Measurements from ENCODE around the gene CTTNBP2NL.

Gene CTTNBP2NL, protein sequence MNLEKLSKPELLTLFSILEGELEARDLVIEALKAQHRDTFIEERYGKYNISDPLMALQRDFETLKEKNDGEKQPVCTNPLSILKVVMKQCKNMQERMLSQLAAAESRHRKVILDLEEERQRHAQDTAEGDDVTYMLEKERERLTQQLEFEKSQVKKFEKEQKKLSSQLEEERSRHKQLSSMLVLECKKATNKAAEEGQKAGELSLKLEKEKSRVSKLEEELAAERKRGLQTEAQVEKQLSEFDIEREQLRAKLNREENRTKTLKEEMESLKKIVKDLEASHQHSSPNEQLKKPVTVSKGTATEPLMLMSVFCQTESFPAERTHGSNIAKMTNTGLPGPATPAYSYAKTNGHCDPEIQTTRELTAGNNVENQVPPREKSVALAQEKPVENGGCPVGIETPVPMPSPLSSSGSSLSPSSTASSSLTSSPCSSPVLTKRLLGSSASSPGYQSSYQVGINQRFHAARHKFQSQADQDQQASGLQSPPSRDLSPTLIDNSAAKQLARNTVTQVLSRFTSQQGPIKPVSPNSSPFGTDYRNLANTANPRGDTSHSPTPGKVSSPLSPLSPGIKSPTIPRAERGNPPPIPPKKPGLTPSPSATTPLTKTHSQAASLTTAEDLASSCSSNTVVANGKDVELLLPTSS

DNA sequence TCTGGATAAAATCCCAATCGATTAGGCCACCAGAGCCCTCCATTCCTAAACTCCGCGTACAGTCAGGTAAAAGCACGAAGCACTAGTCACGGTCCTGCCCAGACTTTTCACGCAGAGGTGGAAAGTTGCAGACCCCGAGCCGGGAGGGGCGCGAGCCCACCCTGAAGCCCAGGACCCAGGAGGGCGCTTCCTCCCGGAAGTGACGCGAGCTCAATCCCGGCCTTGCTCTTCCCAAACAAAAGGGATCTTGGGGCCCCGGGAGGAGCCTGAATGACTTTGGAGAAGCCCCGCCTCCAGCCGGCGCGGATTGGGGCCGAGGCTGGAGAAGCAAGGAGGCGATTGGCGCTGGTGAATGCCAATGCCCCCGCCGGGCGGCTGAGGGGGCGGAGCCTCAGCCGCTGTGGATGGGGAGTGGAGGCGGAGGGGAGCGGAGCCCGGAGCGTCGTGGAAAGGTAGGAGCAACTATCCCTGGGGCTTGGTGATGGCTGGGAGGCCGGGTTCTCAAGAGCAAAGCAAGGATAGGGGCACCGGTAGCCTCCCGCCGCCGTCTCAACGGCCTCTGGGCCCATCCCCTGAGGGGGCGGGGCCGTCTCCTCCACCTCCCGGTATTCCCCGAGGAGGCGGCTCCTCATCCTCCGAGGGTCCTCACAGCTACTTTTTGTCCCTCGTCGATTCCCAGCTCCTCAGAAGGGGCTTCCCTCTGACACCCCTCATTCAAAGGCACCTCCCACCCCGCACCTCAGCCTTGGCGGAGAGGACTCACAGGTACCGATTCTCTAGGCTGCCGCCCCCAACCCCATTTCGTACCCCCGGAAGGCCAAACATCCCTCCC lies at the start of gene CTTNBP2NL:
Gene CTTNBP2NL (plus strand): TSS at position 394 of the 832 bp plus-strand sequence. CDS start 19,952 bp downstream, outside the sequence.
- DNase-seq (ENCODE audit: low read depth) = peak; percentile 52

DNA sequence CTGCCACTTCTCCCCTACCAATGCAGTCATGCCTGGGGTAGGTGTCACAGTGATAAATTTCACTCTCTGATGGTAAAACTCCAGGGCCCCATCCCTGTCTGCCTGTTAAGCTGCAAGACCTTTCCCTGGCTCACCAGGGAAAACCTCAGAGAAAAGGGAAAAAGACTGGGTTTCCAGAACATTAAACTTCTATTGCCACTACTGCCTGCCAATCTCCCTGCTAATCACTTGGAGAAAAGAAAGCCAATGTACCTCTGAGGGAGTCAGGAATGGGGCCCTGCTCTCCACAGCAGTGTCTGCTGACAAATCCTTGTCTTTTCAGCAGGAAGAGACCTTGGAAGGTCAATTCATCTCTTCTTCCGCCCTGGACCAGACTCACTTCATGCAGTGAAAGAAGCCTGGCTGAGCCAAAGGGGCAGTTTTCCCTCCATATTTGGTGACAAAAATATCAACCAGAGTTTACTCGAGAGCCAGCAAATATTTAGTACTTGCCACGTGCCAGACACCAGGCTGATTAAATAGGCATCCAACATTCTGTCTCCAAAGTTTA lies 49.1 kb upstream of the CTTNBP2NL start:
- no peak for DNase-seq (ENCODE audit: low read depth)

DNA sequence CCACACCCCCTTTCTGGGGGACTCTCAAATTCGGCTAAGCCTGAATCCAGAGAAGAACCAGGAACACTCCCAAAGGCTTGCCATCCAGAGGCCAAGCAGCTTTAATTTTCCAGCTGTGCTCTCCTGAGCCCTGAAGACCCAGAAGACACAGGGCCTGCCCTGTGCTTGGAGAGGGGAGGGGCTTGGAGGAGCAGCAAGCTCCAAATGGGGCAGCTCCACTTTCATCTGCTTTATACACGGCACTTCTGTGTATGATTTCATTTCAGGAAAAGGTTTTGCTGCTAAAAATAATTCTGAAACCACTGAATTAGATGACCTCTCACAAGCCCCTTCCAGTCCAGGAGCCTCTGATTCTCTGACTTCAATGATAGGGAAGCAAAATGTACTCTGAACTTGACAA lies 39.2 kb upstream of the CTTNBP2NL start:
- DNase-seq (ENCODE audit: low read depth) = no peak

DNA sequence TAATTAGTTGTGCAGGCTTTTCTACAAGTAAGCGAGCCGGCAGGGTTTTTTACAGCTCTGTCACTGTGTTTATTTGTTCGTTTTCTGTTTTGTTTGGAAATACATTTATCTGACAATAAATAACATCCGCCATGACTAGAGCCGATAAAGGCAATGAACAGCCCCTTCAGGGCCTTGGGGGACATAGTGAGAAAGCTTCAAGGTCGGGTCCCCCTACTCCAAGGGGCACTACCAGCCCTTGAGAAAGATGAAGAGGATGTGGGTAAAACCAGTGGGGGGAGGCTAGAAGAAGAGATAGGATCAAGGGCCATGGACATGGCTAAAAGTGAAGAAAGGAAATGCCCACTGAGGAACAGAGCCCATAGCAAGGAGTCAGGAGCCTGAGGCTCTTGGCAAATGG lies 38.5 kb upstream of the CTTNBP2NL start:
- no peak for DNase-seq (ENCODE audit: low read depth)

DNA sequence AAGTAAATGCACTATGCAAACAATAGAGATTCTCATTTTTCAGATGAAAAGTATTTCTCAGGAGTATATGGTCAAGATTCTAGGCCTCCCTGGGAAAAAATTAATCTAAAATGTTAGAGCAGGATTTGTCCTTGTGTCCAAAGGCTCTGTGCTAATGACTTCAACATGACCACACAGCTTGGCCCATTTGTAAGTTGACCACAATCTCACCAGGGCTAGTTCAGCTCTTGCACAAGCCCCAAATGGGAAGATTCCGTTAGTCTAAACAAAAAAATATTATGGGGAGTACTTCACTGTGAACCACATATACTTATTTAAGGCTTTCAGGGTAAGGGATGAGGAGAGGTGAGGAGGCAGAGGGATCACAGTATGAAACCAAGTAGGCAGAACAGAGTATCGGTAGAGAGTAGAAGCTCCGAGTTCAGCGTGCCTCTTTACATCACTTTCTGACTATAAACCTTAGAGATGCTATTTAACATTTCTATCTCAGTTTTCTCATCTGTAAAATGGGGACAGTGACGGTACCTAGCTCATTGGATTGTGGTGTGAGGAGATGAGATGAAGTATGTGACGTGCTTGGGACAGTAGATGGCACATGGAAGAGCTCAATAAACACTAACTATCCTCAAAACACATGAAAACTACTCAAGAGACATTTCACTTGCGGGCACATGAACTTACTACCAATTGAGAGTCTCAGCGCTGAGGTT lies 37.8 kb upstream of the CTTNBP2NL start:
- no peak for DNase-seq (ENCODE audit: low read depth)

DNA sequence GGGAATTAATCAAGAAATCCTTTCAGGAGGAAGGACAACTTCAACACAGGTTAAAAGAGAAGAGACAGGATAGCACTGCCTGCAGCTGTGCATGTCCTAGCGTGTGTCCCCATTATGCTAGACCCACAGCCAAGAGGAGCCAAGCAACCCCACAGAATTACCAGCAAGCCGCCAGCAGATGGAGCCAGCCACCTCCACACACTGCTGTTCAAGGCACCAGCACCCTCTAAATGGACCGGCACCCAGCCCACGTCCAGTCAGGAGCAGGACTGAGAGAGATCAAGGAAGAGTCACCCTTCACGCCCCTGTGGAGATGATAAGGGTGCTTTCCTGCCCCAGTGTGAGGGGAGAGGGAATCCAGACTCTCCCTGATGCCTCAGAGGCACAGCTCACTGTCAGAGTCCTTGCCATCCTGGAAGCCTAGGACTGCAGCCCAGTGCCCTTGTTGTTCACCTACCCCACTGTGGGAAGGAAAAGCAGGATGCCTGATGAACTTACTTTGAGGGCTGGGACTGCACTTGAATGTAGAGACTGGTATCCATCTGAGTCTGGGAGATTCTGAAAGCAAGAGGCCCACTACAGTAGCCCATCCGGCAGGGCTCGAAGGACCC lies 37.1 kb upstream of the CTTNBP2NL start:
- no peak for DNase-seq (ENCODE audit: low read depth)

DNA sequence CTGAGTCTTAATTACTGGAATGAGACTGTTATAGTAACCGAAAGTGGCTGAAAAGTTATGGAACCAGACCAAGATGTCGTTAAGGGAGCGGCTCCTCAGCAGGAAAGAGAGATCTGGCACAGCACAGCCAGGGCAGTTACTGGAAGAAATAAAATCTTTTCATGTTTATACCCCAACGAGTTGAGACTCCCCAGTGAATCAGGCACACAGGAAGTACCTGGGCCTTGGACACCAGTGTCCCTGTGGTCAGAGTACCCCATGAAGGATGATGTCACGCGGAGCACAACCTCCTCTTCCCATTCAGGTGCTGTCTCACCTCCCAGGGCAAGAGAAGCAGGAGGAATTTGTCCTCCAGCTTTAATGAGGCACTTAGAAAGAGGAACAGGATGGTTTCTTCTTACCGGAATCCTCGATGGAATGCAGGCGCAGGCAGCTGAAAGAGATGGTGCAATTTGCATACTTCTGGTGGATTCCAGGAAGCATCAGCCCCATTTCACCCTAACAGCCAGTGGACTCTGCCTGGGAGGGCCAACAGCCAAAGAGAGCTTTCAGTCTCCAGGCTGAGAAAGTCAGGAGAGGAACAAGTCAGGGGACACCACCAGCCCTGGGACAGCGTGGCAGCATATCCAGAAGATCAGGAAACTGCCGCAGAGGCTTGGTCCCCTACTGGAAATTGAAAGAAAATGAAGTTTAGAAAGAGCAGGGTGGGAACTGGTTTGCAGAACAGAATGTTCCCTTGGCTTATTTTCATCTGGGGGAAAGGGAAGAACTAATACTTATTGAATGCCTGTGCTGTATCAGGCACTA lies 35.9 kb upstream of the CTTNBP2NL start:
- no peak for DNase-seq (ENCODE audit: low read depth)

DNA sequence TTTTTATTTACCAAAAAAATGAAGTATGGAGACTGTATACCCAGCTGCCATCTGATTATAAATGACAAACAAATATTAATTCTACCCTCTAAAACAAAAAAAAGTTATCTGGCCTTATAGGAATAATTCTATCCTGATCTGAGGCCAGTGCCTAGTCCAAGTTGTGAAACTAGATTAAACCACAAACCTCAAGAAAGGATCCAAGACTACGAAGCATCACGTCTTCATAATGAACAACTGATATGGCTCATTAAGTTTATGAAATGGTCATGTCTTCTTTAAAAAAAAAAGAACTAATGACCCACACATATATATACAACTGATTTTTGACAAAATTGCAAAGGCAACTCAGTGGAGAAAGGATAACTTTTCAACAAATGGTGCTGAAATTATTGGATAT lies 32.4 kb upstream of the CTTNBP2NL start:
- DNase-seq (ENCODE audit: low read depth) = no peak

DNA sequence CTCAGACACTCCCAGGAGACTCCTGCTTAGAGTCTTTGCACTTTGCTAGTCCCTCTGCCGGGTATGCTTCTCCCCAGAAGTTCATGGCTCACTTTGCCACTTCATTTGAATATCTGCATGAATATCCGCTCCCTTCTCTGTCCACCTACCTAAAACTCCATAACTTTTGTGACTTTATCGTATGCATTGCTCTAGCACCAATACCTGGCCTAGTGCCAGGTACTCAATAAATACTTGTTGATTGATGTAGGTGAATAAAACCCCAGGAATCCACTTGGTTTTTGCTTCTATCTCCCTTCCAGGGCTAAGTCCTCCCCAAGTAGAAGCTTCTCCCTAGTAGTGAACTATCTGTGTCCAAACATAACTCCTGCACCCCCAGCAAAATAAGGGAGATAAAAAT lies 27.8 kb upstream of the CTTNBP2NL start:
- no peak for DNase-seq (ENCODE audit: low read depth)

DNA sequence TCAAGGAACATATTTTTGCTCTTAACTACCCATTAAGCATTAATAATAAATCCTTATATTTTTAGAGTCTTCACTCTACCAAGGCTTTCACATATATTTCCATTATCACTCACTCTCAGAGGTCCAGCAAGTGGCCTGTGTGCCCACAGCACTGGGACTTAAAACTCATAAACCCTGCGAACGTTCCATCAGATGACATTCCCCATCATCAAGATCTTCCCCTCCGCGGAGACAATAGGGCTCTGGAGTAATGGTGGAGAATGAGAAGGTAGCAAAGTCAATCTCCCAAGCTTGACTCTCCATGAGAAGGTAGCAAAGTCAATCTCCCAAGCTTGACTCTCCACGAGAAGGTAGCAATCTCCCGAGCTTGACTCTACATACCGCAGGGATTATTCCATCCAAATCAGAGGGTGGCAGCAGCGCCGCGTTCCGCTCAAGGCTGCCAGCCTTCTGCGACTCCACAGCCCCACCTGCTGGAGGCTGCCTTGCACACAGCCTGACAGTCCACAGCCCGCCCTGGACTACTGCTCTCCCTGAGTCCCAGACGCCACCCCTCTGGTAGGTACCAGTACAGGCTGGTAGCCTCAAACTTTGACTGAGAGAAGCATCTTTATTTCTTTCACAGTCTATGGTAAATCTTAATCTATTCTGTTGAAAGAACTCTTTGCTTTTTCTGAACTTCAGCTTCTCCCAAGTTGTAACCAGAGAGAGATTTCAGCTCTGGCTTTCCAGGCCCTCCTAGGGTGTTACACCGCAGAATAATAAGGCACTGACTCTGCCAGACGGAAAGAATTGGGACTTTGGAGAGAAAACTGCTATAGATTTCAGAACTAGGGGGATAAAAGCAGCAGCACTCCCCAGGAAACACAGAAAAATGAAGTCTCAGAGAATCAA lies 26.4 kb upstream of the CTTNBP2NL start:
- DNase-seq (ENCODE audit: low read depth) = peak; percentile 74

DNA sequence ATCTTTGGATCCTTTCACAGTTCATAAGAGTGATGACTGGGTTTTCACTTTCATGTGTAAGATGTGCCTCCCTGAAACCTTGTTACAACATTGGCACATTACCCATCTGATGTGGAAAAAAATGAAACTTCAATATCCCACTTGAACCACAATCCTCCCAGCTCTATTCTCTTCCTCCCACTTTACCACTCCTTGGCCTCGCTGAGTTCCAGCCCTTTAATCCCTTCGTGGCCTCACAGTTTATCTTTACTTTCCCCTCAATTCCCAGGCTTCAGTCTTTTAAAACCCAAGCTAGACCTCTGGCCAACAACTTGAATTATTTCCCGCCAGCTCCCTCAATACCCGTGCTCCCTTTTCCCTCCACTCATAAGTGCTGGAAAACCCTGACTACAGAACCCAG lies 25.0 kb upstream of the CTTNBP2NL start:
- no peak for DNase-seq (ENCODE audit: low read depth)

DNA sequence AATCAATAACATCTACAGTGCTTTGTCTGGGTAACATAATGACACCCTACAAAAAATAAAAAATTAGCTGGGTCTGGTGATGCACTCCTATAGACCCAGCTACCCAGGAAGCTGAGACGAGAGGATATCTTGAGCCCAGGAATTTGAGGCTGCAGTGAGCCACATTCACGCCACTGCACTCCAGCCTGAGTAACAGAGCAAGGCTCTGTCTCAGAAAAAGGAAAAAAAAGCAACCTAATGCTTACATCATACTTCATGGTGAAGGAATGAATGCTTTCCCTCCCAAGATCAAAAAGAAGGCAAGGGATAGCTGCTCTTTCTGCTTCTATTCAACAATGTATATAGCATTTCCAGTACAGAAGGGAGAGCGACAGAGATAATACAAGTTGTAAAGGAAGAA lies 24.2 kb upstream of the CTTNBP2NL start:
- no peak for DNase-seq (ENCODE audit: low read depth)

DNA sequence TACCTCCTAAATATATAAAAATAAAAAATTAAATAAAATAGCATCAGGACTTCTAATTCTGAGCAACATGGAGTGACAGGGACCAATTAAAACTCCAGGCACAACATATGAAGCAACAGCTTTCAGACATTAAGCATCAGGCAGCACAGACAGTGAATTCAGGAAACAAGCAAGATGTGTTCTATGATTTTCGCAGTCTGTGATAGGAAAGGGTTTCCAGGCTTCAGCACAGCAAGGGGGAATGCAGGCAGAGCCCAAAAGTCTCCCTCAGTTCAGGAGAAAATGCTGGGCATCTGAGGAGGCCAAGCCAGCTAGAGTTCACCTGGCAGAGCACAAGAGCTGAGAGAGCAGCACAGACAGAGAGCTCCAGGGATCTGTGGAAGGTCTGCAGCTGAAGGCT lies 22.2 kb upstream of the CTTNBP2NL start:
- DNase-seq (ENCODE audit: low read depth) = no peak

DNA sequence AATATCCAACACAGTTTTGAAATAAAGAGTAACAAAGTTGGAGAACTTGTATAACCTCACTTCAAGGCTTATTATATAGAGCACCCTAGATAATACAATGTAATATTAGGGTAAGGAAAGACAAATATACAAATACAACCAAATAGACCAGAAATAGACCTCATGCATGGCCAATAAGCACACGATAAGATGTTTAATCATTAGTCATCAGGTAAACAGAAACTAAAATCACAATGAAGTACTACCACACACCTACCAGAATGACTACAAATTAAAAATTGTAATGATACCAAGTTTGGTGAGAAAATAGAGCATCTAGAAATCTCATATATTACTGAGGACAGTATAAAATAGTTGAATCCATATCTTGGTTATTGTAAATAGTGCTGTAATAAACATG lies 20.3 kb upstream of the CTTNBP2NL start:
- no peak for DNase-seq (ENCODE audit: low read depth)

DNA sequence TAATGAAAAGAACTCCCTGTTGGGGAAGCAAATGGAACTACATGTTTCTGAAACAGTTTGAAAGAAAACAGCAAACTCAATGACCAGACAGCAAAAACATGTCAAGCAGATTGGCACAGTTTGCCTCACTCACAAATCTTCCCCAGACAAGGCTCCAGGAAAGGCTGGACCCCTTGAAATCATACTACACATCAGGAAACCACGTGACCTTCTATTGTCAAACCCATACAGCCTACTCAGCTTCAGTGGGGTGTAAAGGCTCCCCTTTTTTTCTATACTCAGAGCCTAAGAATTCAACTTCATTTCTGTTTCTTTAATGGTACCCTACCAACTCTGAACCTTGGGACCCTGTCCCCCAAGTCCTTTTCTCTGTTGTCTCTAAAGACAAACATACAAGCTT lies 15.7 kb upstream of the CTTNBP2NL start:
- no peak for DNase-seq (ENCODE audit: low read depth)

DNA sequence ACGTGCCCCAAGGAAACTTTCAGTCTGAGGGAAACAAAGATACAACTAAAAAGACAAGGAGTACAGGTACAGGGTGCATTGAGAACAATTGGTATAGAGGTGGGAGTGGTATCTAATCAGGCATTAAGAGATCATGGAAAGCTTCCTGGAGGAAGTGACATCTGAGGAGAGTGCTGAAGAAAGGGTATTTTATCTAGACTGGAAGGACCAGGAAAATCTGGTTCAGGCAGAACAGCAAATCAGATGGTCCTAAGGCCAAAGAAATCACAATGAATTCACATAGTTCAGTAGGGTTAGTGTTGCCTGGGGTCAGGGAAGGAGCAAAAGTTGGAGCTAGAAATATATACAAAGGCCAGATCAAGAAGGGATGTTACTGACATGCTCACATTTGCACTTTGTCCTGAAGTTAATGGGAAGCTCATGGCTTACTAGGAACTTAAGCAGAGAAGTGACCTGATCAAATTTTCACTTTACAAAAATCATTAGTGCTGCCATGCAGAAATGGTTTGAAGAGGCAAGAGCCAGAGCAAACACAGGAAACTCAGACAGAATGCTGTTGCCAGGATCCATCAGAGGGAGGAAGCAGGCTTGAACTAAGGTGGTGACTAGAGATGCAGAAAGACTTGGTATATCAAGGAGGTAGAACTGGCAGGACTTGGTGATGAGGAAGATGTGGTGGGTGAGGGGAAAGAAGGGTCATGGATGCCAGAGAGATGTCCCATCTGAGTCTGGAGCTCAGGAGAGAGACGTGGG lies 14.5 kb upstream of the CTTNBP2NL start:
- no peak for DNase-seq (ENCODE audit: low read depth)

DNA sequence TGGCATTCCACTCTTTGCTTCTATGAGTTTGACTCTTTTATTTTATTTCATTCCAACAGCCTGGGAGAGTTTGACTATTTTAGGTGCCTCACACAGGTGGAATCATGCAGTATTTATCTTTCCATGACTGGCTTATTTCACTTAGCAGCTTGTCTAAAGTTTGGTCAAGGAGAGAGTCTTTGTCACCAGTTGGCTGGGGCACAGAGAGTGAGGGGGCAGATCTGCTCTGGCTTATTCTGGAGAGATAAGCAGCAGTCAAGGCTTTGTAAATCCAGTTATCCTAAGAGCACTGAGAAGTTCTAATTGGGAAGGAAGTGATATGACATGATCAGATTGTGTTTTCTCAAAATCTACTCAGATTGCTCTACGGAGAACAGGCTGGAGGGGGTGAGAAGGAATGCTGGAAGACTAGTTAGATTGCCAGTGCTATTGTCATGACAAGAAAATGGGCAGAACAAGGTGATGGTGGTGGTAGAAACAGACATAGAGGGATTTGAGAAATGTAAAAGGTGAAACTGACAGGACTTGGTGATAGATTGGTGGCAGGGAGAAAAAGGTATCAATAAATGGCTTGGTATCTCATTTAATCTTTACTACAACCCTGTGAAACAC lies 12.1 kb upstream of the CTTNBP2NL start:
- DNase-seq (ENCODE audit: low read depth) = no peak

DNA sequence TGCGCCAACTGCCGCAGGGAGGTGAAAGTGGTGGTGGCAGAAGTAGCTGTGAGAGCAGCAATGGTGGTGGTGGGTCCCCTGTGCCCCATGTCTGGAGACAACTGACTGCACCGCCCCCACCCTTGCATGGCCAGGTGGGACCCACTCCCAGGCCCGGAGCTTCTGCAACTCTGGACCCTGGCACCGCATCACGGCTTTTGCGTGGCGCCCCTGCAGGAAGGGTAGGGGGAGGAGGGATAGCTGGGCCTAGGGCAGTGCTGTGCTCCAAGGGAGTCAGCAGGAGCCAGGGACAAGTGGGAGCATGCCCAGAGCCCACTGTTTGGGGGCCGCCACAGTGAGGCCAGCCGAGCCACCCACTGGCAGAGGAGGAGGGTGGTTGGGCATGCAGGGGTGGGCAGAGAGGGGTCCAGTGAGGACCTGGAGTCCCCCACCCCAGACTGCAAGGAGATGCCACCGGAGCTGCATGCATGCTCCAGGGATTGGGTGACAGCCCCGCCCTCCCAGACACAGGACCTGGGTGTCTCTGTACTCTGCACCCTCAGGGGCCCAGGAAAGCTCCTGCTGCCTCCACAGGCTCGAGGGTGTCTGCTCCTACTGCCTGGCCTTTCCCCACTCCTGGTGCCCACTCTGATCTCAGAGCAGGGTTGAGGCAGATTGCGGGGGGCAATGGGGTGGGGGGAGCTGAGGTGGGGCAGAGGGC lies 9.8 kb upstream of the CTTNBP2NL start:
- DNase-seq (ENCODE audit: low read depth) = no peak
